Mucosa of descending colon (tissue), 3 donors: ENCODE results near the gene DRAXIN. TPM values are rescaled to one million over a fixed set of nuclear protein-coding genes. Genes with fewer than 3 reads are reported as not detected.

ENCODE experiments used
- ATAC-seq: fragments of 200-7000 bp; cut with Tn5 transposase; one replicate; pipeline ENCODE4 v1.9.1; 2020; ENCODE audit warnings: mild to moderate bottlenecking, moderate library complexity
- DNase-seq, 3 donors: peaks; one replicate each; pipeline ENCODE4 v3.0.0-alpha.2; 2020
- H3K36me3 ChIP-seq: fragments of 200-600 bp; one replicate; pipeline ENCODE4 v1.8.0; 2021; ENCODE audit warnings: low read depth, mild to moderate bottlenecking
- H3K4me1 ChIP-seq: fragments of 200-600 bp; one replicate; pipeline ENCODE4 v1.8.0; 2021; ENCODE audit warnings: low read depth, mild to moderate bottlenecking
- H3K4me3 ChIP-seq: fragments of 200-600 bp; one replicate; pipeline ENCODE4 v1.8.0; 2021; ENCODE audit warnings: mild to moderate bottlenecking
- H3K9me3 ChIP-seq: fragments of 200-600 bp; one replicate; pipeline ENCODE4 v1.8.0; 2021; ENCODE audit warnings: mild to moderate bottlenecking
- CTCF ChIP-seq: fragments of 200-600 bp; IDR thresholded peaks from one replicate; pipeline ENCODE4 v1.8.0; 2022; ENCODE audit warnings: antibody characterized with exemption, mild to moderate bottlenecking
- intact Hi-C, 2 donors: fragments of 100-400 bp; cut with DNase I in 1 of 2; cut with micrococcal nuclease in 1 of 2; formaldehyde crosslinking; loops; one replicate each; pipeline versions ENCODE4 v1.11.0 to v1.11.1; 2022; cut with DNase I, micrococcal nuclease
- total RNA-seq, 3 donors: library from RNA; stranded (reverse); fragmentation: NEBNext Ultra II Directional in 2 of 3; extraction: Animal tissue kit (Norgen Biotek cat#: 25700) in 2 of 3; gene quantifications; one replicate each; pipeline versions ENCODE4 v1.2.1 to v1.2.4, GENCODE V29; 2021 to 2023
- donor health status: DM: no; HTN: no; CAD: no; lungs with moderate emphysema.
- donor health status: DM: no; HTN: no; CAD: no.
- donor health status: DM: no; HTN: yes; CAD: no.

DRAXIN gene
- total RNA-seq, 3 donors from 2014 or later, result 0.10 to 0.19 (median 0.17) TPM

GRCh38 chr1:11735854-11736745, 44.6 kb downstream of the DRAXIN start, which contains the start of gene AGTRAP:
TSS of gene AGTRAP (plus strand) at chr1:11736136. CDS start at chr1:11736209, 73 bp downstream.
- H3K4me3 ChIP-seq, result peak within 1 kb of the TSS; percentile 56
- no peaks in the 10 kb centered on the region for H3K36me3 ChIP-seq
- no peaks in the 10 kb centered on the region for H3K9me3 ChIP-seq
- intact Hi-C loops, result no loop called here
- no peak for TF ChIP-seq CTCF
- ATAC-seq (peak; percentile 91), DNase-seq (peak; percentile 95 to 98 (median 97))
- peaks cover 21% of the 10 kb centered on the region for H3K4me1 ChIP-seq

- H3K4me1 ChIP-seq, result peaks cover 16% of the 10 kb centered on the region
- H3K4me3 ChIP-seq, result peak overlapping the region; percentile 56
- no peak for TF ChIP-seq CTCF
- DNase-seq (peak; percentile 46 to 74 (median 56)), ATAC-seq (peak; percentile 54)
- no peaks in the 10 kb centered on the region for H3K9me3 ChIP-seq
- H3K36me3 ChIP-seq, result no peaks in the 10 kb centered on the region
- intact Hi-C loops, result no loop called here
These were observed 45.5 kb downstream of the DRAXIN start for GRCh38 chr1:11736746-11737639.

- Histone ChIP-seq H3K36me3 (no peaks in the 10 kb centered on the region), H3K9me3 (no peaks in the 10 kb centered on the region), H3K4me3 (no peak overlapping the region), H3K4me1 (peaks cover 11% of the 10 kb centered on the region)
- ATAC-seq (no peak), DNase-seq (no peak)
- intact Hi-C loops, result no loop called here
- no peak for TF ChIP-seq CTCF
These were observed 46.6 kb downstream of the DRAXIN start for GRCh38 chr1:11738096-11738495.

GRCh38 chr1:11738783-11739182, 47.3 kb downstream of the DRAXIN start:
- peaks cover 11% of the 10 kb centered on the region for H3K4me1 ChIP-seq
- intact Hi-C loops, result no loop called here
- ATAC-seq, result no peak
- H3K9me3 ChIP-seq, result no peaks in the 10 kb centered on the region
- DNase-seq, result no peak
- no peaks in the 10 kb centered on the region for H3K36me3 ChIP-seq
- TF ChIP-seq CTCF, result no peak
- H3K4me3 ChIP-seq, result no peak overlapping the region

GRCh38 chr1:11740258-11741192, 49.0 kb downstream of the DRAXIN start:
- no peak for ATAC-seq

More at GRCh38 chr1:11740258-11741192, 49.0 kb downstream of the DRAXIN start:
- H3K4me3 ChIP-seq, result no peak overlapping the region
- no peaks in the 10 kb centered on the region for H3K9me3 ChIP-seq
- H3K4me1 ChIP-seq, result peaks cover 8% of the 10 kb centered on the region
- DNase-seq, result no peak
- TF ChIP-seq CTCF, result no peak
- intact Hi-C loops, result no loop called here
- no peaks in the 10 kb centered on the region for H3K36me3 ChIP-seq
